ENCODE measurements around the gene SLC26A8. TPM values are rescaled to one million over a fixed set of nuclear protein-coding genes. Genes with fewer than 3 reads are reported as not detected.

SLC26A8 gene
- total and polyA plus RNA-seq, 4 donors = 0.03 to 0.33 (median 0.18) TPM

- Histone ChIP-seq H3K36me3 (ENCODE audit: control insufficient read depth in 4 of 4, insufficient read depth in 3 of 4, low read depth in 1 of 4, low read length in 3 of 4) (no peaks in the 10 kb centered on the region), H3K4me3 (ENCODE audit: low read depth in 1 of 3, low read length in 3 of 3) (no peak overlapping the region), H3K9me3 (ENCODE audit: control insufficient read depth in 4 of 4, low read length in 3 of 4) (no peaks in the 10 kb centered on the region), H3K27me3 (ENCODE audit: control insufficient read depth in 4 of 4, insufficient read depth in 4 of 4, low read length in 3 of 4) (no peaks in the 10 kb centered on the region), H3K27ac (ENCODE audit: low read depth in 1 of 2, low read length in 2 of 2) (no peak overlapping the region), H3K4me1 (ENCODE audit: control insufficient read depth in 4 of 4, insufficient read depth in 4 of 4, low read length in 3 of 4) (peaks cover 0 to 7% (median under 1%) of the 10 kb centered on the region in 4 donors), H3K9ac (ENCODE audit: low read depth in 1 of 2, low read length in 2 of 2) (no peak overlapping the region)
- WGBS = 75% methylated on average over 4 of the region's 4 CpGs
- TF ChIP-seq FOXA2 (IDR thresholded peaks at IDR 0.05) (peak; percentile 5), RAD21 (IDR thresholded peaks at IDR 0.05) (no peak), HNF4A (conservative IDR thresholded peaks at IDR 0.05) (no peak), ATF3 (IDR thresholded peaks at IDR 0.05) (no peak), RXRA (IDR thresholded peaks at IDR 0.05) (peak in 1 of 2 donors; percentile 7)
- no peak for DNase-seq (ENCODE audit: low spot score)
Measured at GRCh38 chr6:35967076-35967774, 57.2 kb downstream of the SLC26A8 start.

- Histone ChIP-seq H3K27ac (ENCODE audit: low read depth in 1 of 2, low read length in 2 of 2) (no peak overlapping the region), H3K27me3 (ENCODE audit: control insufficient read depth in 4 of 4, insufficient read depth in 4 of 4, low read length in 3 of 4) (no peaks in the 10 kb centered on the region), H3K36me3 (ENCODE audit: control insufficient read depth in 4 of 4, insufficient read depth in 3 of 4, low read depth in 1 of 4, low read length in 3 of 4) (no peaks in the 10 kb centered on the region), H3K4me1 (ENCODE audit: control insufficient read depth in 4 of 4, insufficient read depth in 4 of 4, low read length in 3 of 4) (peaks cover 0 to 7% (median under 1%) of the 10 kb centered on the region in 4 donors), H3K9me3 (ENCODE audit: control insufficient read depth in 4 of 4, low read length in 3 of 4) (no peaks in the 10 kb centered on the region), H3K4me3 (ENCODE audit: low read depth in 1 of 3, low read length in 3 of 3) (no peak overlapping the region), H3K9ac (ENCODE audit: low read depth in 1 of 2, low read length in 2 of 2) (no peak overlapping the region)
- no peak for DNase-seq (ENCODE audit: low spot score)
- TF ChIP-seq SP1 (IDR thresholded peaks at IDR 0.05) (no peak), JUND (IDR thresholded peaks at IDR 0.05) (no peak), ATF3 (IDR thresholded peaks at IDR 0.05) (no peak)
- 84% methylated on average over 14 of the region's 14 CpGs for WGBS
Measured at GRCh38 chr6:35962779-35963560, 61.5 kb downstream of the SLC26A8 start.

DNA sequence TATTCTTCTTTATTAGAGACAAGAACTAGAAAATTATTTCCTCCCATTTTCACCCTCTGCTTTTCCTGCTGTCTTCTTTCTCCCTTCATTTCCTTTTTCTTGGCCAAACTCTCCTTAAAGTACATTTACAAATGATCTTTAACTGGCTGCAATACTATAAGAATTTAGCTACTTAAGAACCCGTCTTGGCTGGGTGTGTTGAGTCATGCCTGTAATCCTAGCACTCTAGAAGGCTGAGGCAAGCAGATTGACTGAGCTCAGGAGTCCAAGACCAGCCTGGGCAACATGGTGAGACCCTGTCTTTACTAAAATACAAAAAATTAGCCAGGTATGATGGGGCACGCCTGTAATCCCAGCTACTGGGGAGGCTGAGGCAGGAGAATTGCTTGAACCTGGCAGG, 64.3 kb downstream of the SLC26A8 start:
- no peaks in the 10 kb centered on the region for H3K9me3 ChIP-seq (ENCODE audit: control insufficient read depth in 4 of 4, low read length in 3 of 4)
- no peak for DNase-seq (ENCODE audit: low spot score)
- H3K36me3 ChIP-seq (ENCODE audit: control insufficient read depth in 4 of 4, insufficient read depth in 3 of 4, low read depth in 1 of 4, low read length in 3 of 4) = no peaks in the 10 kb centered on the region
- WGBS = 92% methylated on average over 2 of the region's 2 CpGs
- no peak overlapping the region for H3K4me3 ChIP-seq (ENCODE audit: low read depth in 1 of 3, low read length in 3 of 3)
- no peak overlapping the region for H3K27ac ChIP-seq (ENCODE audit: low read depth in 1 of 2, low read length in 2 of 2)
- H3K27me3 ChIP-seq (ENCODE audit: control insufficient read depth in 4 of 4, insufficient read depth in 4 of 4, low read length in 3 of 4) = no peaks in the 10 kb centered on the region
- TF ChIP-seq SP1 (IDR thresholded peaks at IDR 0.05) = no peak
- no peak for TF ChIP-seq FOXA1 (IDR thresholded peaks at IDR 0.05)
- H3K9ac ChIP-seq (ENCODE audit: low read depth in 1 of 2, low read length in 2 of 2) = no peak overlapping the region
- no peaks in the 10 kb centered on the region for H3K4me1 ChIP-seq (ENCODE audit: control insufficient read depth in 4 of 4, insufficient read depth in 4 of 4, low read length in 3 of 4)

- WGBS = 79% methylated on average over 4 of the region's 4 CpGs
- no peaks in the 10 kb centered on the region for H3K27me3 ChIP-seq (ENCODE audit: control insufficient read depth in 4 of 4, insufficient read depth in 4 of 4, low read length in 3 of 4)
- H3K4me3 ChIP-seq (ENCODE audit: low read depth in 1 of 3, low read length in 3 of 3) = no peak overlapping the region
- no peak overlapping the region for H3K27ac ChIP-seq (ENCODE audit: low read depth in 1 of 2, low read length in 2 of 2)
- TF ChIP-seq RAD21 (IDR thresholded peaks at IDR 0.05) (peak; percentile 24 to 36), TAF1 (conservative IDR thresholded peaks at IDR 0.05) (no peak)
- no peaks in the 10 kb centered on the region for H3K4me1 ChIP-seq (ENCODE audit: control insufficient read depth in 4 of 4, insufficient read depth in 4 of 4, low read length in 3 of 4)
- H3K9ac ChIP-seq (ENCODE audit: low read depth in 1 of 2, low read length in 2 of 2) = no peak overlapping the region
- no peak for DNase-seq (ENCODE audit: low spot score)
- no peaks in the 10 kb centered on the region for H3K9me3 ChIP-seq (ENCODE audit: control insufficient read depth in 4 of 4, low read length in 3 of 4)
- H3K36me3 ChIP-seq (ENCODE audit: control insufficient read depth in 4 of 4, insufficient read depth in 3 of 4, low read depth in 1 of 4, low read length in 3 of 4) = no peaks in the 10 kb centered on the region
Measured at GRCh38 chr6:35955970-35956369, 68.5 kb downstream of the SLC26A8 start.

Measured in liver (tissue), 9 donors.